ENCODE results near the gene CACNA1I.

DNA sequence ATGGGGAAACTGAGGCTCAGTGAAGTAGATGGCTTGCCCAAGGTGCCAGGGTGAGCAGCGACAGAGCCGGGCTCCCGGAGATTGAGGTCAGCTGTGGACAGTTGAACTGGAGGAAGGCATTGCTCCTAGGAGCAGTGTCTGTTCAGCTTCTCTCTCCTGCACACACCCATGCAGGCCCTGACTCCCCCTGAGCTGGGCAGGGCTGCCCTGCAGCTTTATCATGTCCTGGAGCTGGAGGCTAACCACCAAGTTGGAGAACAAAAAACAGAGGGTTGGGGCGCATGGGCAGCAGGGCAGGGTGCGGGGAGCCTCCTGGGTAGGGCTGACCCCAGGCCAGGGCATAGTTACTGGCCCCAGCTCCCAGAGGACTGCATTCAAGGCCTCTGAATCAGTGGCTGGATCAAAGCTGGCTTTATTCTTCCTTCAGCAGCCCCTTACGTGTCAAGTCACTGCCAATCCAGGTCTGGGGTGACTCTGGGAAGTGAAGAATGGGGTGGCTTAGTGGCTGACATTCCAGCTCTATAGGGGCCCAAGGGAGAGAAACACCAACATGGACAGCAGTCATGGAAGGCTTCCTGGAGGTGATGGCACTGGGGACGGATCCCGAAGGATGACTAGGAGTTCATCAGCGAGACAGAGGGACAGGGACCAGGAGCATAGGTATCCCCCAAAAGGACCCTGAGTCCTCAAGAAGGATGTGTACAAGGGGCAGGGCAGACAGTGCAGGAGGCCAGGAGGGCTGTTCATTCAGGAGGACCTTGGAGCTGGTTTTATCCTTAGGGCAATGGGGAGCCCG, 83.8 kb downstream of the CACNA1I start:
- TF ChIP-seq POLR2A (IDR thresholded peaks at IDR 0.05) = no peak
- TF ChIP-seq, protein P1, sequence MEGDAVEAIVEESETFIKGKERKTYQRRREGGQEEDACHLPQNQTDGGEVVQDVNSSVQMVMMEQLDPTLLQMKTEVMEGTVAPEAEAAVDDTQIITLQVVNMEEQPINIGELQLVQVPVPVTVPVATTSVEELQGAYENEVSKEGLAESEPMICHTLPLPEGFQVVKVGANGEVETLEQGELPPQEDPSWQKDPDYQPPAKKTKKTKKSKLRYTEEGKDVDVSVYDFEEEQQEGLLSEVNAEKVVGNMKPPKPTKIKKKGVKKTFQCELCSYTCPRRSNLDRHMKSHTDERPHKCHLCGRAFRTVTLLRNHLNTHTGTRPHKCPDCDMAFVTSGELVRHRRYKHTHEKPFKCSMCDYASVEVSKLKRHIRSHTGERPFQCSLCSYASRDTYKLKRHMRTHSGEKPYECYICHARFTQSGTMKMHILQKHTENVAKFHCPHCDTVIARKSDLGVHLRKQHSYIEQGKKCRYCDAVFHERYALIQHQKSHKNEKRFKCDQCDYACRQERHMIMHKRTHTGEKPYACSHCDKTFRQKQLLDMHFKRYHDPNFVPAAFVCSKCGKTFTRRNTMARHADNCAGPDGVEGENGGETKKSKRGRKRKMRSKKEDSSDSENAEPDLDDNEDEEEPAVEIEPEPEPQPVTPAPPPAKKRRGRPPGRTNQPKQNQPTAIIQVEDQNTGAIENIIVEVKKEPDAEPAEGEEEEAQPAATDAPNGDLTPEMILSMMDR (IDR thresholded peaks at IDR 0.05) = no peak
